ENCODE measurements around the gene ARHGAP40.

DNA sequence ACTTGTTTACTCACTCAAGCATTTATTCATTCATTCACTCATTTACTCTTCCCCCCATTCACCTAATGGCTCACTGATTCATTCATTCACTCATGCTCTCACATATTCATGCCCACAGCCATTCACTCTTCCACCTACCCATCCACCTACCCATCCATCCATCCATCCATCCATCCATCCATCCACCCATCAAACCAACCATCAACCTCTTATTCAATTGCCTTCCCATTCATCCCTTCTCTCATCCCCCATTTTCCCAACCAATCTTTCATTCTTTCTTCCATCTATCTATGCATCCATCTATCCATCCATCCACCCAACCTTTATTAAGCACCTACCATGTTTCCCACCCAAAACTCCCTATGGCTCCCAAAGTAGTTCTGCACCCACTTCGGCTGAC is 1.6 kb upstream of the ARHGAP40 start:
- no peak for TF ChIP-seq ISL1 (CRISPR knock-in tag; IDR thresholded peaks at IDR 0.05)
- no peak for TF ChIP-seq CREB5 (CRISPR knock-in tag; IDR thresholded peaks at IDR 0.05; ENCODE audit: low read depth)
- TF ChIP-seq PATZ1 (CRISPR knock-in tag; IDR thresholded peaks at IDR 0.05; ENCODE audit: borderline replicate concordance), result no peak
- no peak for TF ChIP-seq ZFP3 (CRISPR knock-in tag; IDR thresholded peaks at IDR 0.05)
- TF ChIP-seq ZNF565 (CRISPR knock-in tag; conservative IDR thresholded peaks at IDR 0.05; ENCODE audit: low read depth), result no peak
- TF ChIP-seq ARNTL (CRISPR knock-in tag; IDR thresholded peaks at IDR 0.05; ENCODE audit: borderline replicate concordance, low read depth), result no peak
- TF ChIP-seq ESRRG (CRISPR knock-in tag; IDR thresholded peaks at IDR 0.05), result no peak
- TF ChIP-seq PPARA (CRISPR knock-in tag; IDR thresholded peaks at IDR 0.05; ENCODE audit: borderline replicate concordance), result no peak
- TF ChIP-seq, protein P1, sequence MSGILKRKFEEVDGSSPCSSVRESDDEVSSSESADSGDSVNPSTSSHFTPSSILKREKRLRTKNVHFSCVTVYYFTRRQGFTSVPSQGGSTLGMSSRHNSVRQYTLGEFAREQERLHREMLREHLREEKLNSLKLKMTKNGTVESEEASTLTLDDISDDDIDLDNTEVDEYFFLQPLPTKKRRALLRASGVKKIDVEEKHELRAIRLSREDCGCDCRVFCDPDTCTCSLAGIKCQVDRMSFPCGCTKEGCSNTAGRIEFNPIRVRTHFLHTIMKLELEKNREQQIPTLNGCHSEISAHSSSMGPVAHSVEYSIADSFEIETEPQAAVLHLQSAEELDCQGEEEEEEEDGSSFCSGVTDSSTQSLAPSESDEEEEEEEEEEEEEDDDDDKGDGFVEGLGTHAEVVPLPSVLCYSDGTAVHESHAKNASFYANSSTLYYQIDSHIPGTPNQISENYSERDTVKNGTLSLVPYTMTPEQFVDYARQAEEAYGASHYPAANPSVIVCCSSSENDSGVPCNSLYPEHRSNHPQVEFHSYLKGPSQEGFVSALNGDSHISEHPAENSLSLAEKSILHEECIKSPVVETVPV (CRISPR knock-in tag; IDR thresholded peaks at IDR 0.05), result no peak
